HG02885 (cell line): Measurements from ENCODE around the gene TSPEAR.
"Not testable (repeated sequence)": the region's sequence is repeated elsewhere in the genome, so short reads cannot be mapped to it uniquely, and the experiment has no call there.

Source experiments
- ATAC-seq: cut with Tn5 transposase; IDR thresholded peaks from one replicate; pipeline ENCODE4 v1.9.1; 2021; ENCODE audit warnings: mild to moderate bottlenecking; ENCODE audit not compliant: unreplicated experiment, poor library complexity

TSPEAR gene

DNA sequence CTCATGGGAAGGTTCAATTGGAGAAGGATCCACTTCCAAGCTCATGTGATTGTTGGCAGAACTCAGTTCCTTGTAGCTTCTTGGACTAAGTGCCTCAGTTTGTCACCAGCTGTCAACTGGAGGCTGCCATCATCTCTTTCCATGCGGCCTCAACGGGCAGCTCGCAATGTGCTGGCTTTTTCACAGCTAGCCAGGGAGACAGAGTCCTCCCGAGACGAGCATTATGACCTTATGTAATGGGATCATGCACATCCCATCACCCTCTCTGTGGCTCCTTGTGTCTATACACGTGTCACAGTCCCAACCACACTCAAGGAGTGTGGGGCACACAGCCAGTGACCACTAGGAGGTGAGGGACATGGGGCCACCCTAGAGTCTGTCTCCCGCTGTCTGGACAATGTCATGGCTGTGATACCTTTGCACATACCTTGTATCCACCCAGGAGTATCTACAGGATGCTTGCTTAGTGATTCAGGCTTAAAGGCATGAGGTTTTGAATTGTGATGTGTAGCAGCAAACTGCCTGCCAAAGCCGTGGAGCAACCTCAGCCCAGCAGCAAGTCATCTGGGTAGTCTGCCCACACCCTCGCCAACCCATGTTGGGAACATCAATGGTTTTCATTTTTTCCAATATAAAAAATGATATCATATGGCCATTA lies 115.2 kb downstream of the TSPEAR start:
- ATAC-seq = no peak

DNA sequence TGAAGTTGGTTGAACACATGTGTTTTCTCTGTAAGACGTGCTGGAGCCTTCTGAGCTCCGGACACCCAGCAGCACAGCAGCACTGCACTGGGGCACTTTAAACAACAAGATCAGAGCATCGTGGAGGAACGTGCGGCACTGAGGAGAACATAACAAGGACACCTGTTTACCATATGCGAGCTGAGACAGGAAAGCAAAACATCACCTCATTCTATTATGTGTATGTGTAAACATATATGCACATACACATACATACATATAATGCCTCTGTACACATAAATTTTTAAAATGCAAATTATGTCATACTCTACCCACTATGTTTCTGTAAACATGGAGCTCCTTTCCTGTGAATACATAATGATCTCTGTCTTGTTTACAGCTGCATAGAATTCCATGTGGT lies 115.8 kb downstream of the TSPEAR start:
- no peak for ATAC-seq

DNA sequence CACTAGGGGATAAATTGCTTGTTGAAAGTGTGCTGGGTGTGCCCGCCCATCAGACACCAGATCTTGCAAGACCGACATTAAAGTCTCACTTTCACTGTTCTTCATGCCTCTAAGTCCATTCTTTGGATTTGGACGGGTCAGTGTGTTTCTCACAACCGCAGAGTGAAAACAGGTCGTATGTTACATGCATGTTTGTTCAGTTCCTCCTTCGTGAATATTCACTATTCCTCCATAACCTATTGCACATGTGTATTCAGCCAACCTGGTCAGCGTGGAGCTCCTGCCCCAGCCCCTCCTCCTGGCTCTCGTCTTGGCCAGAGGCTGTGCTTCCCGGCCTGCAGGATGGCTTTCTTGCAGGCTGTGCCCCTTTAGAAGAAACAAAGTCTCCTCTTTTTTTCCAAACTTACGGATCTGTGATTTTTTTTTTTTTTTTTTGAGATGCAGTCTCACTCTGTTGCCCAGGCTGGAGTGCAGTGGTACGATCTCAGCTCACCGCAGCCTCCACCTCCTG lies 116.9 kb downstream of the TSPEAR start:
- no peak for ATAC-seq

DNA sequence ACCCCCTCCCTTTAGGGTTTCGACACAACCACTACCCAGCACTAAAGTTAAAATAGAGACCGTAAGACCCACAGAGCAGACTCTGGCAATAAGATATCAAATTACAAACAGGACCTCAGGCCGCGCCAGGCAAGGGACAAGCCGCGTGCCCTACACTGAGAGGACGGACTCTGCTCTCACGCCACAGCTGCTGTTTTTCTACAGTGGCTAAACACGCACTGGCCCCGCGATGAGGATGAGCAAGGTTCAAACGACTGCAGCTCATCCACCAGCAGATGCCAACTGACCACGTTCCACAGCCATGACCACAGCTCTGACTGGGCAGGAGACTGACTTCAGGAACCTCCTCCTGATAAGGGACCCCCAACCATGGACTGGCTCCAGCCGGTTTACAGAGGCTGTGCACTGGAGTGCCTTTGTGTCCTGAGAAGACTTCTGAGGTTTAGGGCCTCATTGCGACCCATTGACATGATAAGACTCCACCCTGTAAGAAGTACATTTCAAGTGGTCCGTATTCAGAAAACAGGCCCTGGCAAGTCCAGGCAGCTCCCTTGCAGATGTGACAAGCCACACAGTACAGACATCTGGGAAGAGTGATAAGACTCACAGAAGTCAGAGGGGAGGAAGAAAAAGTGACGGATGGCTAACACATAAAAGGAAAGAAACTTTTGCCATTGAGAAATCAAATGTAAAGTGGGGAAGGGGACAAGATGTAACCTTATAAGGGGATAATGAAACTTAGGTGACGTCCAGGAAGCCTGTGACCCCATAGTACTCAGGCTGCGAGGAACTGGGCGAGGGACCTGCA lies 117.6 kb downstream of the TSPEAR start:
- ATAC-seq = no peak

DNA sequence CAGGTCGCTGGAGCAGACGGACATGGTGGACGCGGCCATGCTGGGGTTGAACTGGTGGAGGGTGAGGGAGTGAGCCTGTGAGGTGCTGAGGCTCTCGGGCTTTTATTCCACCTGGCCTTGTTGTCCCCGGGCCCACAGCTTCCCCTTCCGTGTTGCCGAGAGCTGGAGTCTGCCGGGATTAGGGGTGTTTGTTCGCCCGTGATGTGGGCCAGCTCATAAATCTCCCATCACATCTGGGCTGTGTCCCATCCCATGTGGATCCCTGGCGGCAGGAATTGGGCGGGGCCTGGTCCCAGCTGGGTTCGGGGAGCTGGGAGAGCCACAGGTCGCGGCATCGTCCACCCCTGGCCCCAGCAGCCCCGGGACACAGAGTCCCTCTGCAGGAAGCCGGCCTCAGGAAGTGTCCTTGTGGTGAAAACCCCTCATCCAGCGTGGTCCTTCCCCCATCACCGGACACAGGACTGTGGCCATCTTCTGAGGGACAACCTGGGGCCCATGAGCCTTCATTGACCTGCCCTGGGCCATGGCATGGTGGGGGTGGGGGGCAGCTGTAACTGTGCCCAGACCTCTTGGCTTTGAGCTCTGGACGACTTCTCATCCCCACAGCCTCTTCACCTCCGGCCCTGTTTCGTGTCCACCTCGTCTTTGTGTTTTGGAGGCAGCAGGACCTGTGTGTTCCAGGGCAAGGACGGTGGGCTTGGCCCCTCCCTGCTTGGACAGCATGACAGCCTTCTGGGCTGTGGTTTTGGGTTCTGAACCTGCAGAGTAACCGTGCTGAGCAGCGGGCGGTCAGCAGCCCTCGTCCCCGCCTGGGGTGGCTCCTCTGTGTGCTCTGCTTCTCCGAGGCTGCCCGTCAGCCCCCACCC lies 118.7 kb downstream of the TSPEAR start, which contains the start of gene KRTAP10-6:
Gene KRTAP10-6 (minus strand): TSS at position 60 of the 866 bp plus-strand sequence. CDS start 21 bp downstream, at position 39.
- ATAC-seq = no peak

DNA sequence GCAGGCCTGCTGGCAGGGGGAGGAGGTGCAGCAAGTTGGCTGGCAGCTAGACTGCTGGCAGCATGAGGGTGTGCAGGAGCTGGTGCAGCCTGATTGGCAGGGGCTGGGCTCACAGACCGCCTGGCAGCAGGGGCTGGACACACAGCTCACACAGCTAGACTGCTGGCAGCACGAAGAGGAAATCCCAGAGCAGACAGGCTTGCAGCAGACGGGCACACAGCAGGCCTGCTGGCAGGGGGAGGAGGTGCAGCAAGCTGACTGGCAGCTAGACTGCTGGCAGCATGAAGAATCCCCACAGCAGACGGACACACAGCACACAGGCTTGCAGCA lies 119.6 kb downstream of the TSPEAR start:
- ATAC-seq = not testable (repeated sequence)

DNA sequence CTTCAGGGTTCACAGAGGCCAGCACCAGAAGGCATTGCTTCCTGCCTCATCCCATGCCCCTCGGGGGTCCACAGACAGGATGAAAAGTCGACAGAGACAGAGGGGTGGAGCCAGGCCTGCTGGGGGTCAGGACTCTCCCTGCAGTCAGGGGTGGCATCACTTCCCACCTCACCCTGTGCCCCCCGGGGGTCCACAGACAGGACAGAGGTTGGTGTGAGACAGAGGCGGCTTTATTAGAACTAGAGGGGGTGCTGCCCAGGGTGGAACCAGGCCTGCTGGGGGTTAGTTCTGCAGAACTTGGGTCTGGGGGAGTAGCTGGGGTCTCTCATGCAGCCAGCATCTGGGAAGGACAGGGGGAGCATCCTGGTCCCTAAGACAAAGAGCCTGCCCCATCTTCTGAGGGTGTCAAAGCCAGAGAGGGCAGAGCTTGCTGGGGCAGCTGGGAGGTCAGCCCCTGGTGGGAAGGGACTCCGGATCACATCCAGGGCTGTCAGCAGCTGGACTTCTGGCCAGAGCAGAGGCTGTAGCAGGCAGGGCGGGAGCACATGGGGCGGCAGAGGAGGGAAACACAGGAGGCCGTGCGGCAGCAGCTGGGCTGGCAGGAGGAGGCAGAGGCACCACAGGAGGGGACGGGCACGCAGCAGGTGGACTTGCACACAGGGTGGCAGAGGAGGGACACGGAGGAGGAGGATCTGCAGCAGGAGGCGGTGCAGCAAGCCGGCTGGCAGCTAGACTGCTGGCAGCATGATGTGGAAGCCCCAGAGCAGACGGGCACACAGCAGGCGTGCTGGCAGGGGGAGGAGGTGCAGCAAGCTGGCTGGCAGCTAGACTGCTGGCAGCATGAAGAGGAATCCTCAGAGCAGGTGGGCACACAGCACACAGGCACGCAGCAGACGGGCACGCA lies 120.2 kb downstream of the TSPEAR start:
- ATAC-seq = not testable (repeated sequence)

DNA sequence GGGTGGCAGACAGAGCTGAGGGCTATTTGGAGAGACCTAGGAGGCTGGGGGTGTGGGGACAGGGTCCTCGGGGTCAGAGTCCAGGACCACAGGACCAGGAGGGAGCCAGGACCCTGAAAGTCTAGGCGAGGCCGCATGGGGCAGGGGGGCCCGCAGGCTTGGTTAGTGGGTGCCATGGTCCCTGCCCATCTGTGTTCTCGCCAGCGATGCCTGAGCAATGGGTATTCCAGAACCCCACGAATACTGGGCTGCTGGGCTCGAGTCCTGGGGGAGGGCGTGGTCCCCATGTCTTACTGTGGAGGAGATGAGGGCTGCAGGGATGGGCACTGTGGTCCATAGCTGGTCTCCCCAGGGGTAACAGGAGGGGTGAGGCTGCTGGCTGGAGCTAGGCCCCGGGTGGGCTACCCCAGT lies 121.1 kb downstream of the TSPEAR start:
- ATAC-seq = no peak

DNA sequence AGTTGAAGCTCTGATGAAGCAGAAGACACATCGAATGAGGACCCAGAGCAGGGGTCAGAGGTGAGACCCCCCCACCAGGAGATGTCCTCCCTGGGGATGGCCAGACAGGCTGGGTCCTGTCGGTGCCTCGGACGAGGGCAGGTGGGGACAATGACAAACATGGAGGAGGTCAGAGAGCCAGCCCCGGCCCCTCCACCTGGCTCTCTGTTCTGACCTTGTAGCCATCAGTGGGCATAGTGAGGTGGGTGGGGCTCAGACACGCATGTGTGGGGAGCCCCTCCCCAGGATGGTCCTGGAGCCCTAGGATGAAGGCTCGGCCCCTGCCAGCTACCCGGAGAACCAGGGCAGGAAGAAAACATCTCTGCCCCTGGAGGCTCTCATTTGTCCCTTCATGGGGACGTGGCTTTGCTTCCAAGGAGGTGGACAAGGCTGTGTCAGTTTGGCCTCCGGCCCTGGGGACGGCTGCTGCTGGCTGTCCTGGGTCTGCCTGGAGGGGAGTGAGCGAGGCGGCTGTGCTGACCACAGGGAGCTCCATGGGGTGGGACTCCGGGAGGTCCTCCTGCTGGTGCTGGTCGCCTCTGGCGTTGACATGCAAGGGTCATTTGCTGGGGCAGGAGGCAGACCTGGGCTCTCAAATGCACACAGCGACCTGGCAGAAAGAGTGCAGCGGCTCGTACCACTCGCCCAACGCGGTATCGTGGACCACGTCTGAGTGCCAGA lies 121.6 kb downstream of the TSPEAR start:
- no peak for ATAC-seq

DNA sequence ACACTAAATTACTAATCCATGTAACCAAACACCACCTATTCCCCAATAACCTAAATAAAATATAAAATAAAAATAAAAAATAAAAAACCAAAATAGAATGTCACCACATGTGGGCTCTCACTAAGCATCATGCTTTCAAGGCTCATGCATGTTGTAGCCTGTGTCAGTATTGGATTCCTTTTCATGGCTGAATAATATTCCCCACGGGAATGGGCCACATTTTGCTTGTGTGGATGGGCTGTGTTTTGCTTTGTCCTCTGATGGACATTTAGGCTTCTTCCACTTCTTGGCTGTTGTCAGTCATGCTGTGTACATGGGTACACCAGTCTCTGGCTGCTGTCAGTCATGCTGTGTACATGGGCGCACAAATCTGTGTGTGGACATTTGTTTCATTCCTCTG lies 122.3 kb downstream of the TSPEAR start:
- ATAC-seq = no peak

DNA sequence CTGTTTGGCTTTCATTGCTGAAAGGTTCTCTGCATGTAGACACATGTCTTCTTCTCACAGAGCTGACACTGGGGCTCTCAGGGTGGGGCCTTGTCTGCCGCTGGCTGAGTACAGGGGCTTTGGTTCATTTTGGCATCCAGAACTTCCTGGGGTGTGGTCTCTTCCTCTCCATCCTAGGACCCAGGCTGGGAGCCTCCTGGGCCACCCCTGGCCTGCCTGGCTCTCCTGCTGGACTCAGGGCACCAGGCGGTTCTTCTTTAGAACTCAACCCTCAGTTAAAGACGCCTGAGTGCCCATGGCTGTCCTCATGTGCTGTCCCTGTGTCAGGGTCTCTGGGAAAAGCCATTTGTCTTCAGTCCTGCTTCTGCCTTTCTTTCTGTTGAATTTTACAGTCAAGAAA lies 125.5 kb downstream of the TSPEAR start:
- no peak for ATAC-seq

DNA sequence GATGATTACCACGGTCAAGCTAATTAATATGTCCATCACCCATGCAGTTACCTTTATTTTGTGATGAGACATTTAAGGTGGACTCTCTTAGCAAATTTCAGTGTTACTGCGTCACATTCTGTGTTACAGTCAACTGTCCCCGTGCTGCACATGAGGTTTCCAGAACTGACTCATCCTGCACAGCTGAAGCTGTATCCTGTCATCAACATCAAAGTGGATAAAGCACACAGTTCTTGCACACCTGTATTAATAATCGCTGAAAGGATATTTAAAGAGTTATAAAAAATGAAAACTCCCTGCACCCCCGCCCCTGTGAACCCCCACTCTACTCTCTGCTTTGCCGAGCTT lies 127.6 kb downstream of the TSPEAR start:
- no peak for ATAC-seq

DNA sequence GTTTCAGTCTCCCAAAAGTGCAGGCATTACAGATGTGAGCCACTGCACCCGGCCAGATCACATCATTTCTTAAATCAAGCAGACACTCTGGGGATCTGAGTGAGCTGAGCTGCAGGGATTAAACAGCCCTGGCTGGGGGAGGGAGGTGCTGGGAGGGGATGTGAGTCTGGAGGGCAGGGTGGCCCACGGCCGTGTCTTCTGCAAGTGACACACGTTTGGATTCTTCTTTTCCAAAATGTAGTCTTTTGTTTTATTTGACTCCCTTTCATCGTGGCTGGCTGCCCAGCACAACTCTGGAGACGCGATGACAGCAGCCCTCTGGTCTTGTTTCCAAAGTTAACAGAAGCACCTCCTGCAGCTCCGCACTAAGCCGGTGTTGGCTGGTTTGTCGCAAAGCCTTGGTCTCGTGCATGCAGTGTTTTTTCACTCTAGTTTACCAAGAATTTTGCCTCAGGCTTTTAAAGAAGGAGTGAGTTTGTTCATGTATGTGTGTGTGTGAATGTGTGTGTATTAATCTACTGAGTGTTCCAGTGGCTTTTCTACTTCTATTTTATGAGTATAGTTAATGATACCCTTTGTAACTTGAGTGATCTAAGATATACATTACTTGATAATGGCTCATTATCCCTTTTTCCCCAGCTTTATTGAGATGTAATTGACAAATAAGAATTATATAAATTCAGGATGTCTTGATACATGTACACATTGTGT lies 128.1 kb downstream of the TSPEAR start:
- ATAC-seq = no peak

DNA sequence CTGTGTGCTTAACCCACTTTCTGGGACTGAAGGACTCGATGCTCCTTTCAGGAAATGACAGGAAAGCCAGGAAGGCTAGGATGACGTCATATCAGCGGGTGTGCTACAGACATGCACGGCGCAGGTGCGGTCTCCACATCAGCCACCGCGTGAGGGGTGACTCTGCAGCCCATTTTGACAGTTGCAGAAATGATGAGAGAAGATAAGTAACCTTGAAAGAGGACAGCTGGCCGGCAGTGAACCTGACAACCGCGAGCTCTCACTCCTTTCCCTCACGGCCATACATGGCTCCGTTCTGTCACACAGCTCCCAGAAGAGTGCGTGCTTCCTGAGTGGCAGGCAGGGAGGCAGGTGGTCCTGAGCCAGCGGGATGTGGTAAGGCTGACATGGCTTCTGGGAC lies 129.3 kb downstream of the TSPEAR start:
- no peak for ATAC-seq

DNA sequence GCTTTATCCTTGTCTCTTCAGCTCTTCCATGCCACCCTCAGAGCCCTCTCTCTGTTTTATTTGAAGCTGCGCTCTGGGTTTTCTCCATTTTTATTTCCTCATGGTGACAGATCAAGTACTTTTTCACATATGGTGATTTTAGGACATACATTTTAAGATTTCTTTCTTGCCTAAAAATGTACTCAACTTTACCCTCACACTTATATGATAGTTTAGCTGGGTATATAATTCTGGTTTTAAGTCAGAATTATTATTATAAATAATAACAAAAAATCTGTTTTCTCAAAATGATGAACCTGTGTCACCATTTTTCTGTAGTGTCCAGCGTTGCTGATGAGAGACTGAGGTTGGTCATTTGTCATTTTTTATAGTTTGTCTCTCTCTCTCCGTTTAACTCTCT lies 130.2 kb downstream of the TSPEAR start:
- no peak for ATAC-seq

DNA sequence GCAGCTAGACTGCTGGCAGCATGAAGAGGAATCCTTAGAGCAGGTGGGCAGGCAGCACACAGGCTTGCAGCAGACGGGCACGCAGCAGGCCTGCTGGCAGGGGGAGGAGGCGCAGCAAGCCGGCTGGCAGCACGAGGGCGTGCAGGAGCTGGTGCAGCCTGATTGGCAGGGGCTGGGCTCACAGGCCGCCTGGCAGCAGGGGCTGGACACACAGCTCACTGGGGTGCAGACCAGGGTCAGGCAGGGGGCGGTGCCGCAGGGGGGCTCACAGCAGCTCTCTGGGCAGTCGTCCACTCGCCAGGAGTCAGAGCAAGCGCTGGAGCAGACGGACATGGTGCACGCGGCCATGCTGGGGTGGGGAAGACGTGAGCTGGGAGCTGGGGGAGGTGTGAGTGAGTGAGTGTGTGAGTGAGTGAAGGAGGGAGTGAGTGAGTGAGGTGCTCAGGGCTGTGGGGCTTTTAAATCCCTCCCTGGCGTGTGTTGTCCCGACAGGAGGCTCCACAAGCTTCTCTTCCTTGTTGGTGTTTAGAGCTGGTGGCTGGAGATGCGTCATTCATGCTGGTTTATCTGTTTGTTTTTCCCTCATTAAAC lies 131.0 kb downstream of the TSPEAR start, which contains the start of gene KRTAP10-5:
Gene KRTAP10-5 (minus strand): TSS at position 374 of the 591 bp plus-strand sequence. CDS start 26 bp downstream, at position 348.
- not testable (repeated sequence) for ATAC-seq

DNA sequence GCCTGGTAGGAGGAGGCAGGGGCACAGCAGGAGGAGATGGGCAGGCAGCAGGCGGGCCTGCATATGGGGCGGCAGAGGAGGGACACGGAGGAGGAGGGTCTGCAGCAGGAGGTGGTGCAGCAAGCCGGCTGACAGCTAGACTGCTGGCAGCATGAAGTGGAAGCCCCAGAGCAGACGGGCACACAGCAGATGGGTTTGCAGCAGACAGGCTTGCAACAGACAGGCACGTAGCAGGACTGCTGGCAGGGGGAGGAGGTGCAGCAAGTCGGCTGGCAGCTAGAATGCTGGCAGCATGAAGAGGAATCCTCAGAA lies 131.6 kb downstream of the TSPEAR start:
- no peak for ATAC-seq
